Measurements from ENCODE around the gene PREB.

PREB gene

GRCh38 chr2:27087823-27088410 lies 46.5 kb downstream of the PREB start:
- no peak for DNase-seq (ENCODE audit: low spot score)
- TF ChIP-seq CTCF (IDR thresholded peaks at IDR 0.05; ENCODE audit: borderline replicate concordance, control extremely low read depth, extremely low read depth, insufficient read depth, missing control alignments), result no peak
- in situ Hi-C loops (cut with MboI; ENCODE audit: low sequenced_read_pairs, unreplicated experiment), result no loop called here

GRCh38 chr2:27086724-27087593 lies 47.5 kb downstream of the PREB start, which contains the start of gene KHK:
TSS of gene KHK (plus strand) at chr2:27086772. CDS start at chr2:27087260, 488 bp downstream.
- DNase-seq (ENCODE audit: low spot score), result peak; percentile 57
- TF ChIP-seq CTCF (IDR thresholded peaks at IDR 0.05; ENCODE audit: borderline replicate concordance, control extremely low read depth, extremely low read depth, insufficient read depth, missing control alignments), result no peak
- in situ Hi-C loops (cut with MboI; ENCODE audit: low sequenced_read_pairs, unreplicated experiment), result no loop called here

- in situ Hi-C loops (cut with MboI; ENCODE audit: low sequenced_read_pairs, unreplicated experiment), result no loop called here
- peak; percentile 99 for DNase-seq (ENCODE audit: low spot score)
- TF ChIP-seq CTCF (IDR thresholded peaks at IDR 0.05; ENCODE audit: borderline replicate concordance, control extremely low read depth, extremely low read depth, insufficient read depth, missing control alignments), result peak; percentile 98
Measured at GRCh38 chr2:27086090-27086723, 48.2 kb downstream of the PREB start.

GRCh38 chr2:27085673-27086089 lies 48.8 kb downstream of the PREB start:
- peak; percentile 56 for TF ChIP-seq CTCF (IDR thresholded peaks at IDR 0.05; ENCODE audit: borderline replicate concordance, control extremely low read depth, extremely low read depth, insufficient read depth, missing control alignments)
- peak; percentile 69 for DNase-seq (ENCODE audit: low spot score)
- in situ Hi-C loops (cut with MboI; ENCODE audit: low sequenced_read_pairs, unreplicated experiment), result no loop called here

- in situ Hi-C loops (cut with MboI; ENCODE audit: low sequenced_read_pairs, unreplicated experiment), result no loop called here
- no peak for TF ChIP-seq CTCF (IDR thresholded peaks at IDR 0.05; ENCODE audit: borderline replicate concordance, control extremely low read depth, extremely low read depth, insufficient read depth, missing control alignments)
- DNase-seq (ENCODE audit: low spot score), result no peak
Measured at GRCh38 chr2:27085062-27085672, 49.3 kb downstream of the PREB start.
